Stimulated activated CD8-positive, alpha-beta memory T cell treated with anti-CD3 and anti-CD28 coated beads, Interleukin-2, amount 100 ng/mL, for 1 hour (primary cell): Measurements from ENCODE around the gene TCF25.
"Not testable (repeated sequence)": the region's sequence is repeated elsewhere in the genome, so short reads cannot be mapped to it uniquely, and the experiment has no call there.

Source experiments
- DNase-seq, 2 donors: peaks; one replicate each; pipeline ENCODE4 v3.0.0-alpha.2; 2020; ENCODE audit warnings: low read depth in 2 of 2

Gene TCF25

GRCh38 chr16:89918453-89919347 lies 45.3 kb downstream of the TCF25 start, which contains the start of gene MC1R:
Gene MC1R (plus strand): TSS chr16:89918862. CDS start chr16:89919259, 397 bp downstream.
- DNase-seq = no peak

DNA sequence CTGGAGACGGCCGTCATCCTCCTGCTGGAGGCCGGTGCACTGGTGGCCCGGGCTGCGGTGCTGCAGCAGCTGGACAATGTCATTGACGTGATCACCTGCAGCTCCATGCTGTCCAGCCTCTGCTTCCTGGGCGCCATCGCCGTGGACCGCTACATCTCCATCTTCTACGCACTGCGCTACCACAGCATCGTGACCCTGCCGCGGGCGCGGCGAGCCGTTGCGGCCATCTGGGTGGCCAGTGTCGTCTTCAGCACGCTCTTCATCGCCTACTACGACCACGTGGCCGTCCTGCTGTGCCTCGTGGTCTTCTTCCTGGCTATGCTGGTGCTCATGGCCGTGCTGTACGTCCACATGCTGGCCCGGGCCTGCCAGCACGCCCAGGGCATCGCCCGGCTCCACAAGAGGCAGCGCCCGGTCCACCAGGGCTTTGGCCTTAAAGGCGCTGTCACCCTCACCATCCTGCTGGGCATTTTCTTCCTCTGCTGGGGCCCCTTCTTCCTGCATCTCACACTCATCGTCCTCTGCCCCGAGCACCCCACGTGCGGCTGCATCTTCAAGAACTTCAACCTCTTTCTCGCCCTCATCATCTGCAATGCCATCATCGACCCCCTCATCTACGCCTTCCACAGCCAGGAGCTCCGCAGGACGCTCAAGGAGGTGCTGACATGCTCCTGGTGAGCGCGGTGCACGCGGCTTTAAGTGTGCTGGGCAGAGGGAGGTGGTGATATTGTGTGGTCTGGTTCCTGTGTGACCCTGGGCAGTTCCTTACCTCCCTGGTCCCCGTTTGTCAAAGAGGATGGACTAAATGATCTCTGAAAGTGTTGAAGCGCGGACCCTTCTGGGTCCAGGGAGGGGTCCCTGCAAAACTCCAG lies 46.4 kb downstream of the TCF25 start:
- no peak for DNase-seq

DNA sequence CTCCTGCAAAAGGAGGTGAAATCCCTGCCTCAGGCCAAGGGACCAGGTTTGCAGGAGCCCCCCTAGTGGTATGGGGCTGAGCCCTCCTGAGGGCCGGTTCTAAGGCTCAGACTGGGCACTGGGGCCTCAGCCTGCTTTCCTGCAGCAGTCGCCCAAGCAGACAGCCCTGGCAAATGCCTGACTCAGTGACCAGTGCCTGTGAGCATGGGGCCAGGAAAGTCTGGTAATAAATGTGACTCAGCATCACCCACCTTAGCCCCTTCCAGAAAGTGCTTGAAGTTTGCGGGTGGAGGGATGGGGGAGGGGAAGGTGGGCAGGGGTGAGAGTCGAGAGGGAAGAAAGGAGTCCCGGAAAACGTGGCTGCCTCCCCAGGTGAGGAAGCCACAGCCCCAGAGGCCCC lies 47.3 kb downstream of the TCF25 start:
- no peak for DNase-seq

DNA sequence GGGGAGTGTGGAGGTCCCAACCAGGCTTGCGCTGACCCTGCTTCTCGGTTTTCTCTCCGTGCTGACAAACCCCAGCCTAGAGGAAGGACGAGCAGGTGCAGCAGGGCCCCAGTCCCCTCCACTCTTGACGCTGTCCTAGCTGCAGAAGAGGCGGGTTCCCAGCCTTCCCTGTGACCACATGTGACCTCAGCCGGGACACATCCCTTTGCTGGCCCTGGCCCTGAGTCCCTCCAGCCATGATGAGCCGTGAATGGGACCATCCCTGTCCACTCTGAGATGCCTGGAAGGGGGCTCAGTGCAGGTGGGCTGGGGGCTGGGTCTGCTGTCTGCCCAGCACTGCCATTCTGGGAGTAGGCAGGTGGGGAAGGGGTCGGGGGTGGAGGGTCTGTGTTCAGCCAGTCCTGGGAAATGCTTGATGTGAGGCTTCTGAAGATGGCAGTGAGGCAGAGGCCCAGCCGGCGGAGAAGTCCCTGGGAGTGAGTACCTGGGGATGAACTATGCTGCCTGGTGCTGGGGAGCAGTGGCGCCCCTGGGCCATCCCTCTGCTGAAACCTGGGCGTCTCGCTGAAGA lies 47.8 kb downstream of the TCF25 start:
- no peak for DNase-seq

GRCh38 chr16:89921702-89922476 lies 48.5 kb downstream of the TCF25 start:
- no peak for DNase-seq

- no peak for DNase-seq
Measured at GRCh38 chr16:89922477-89922883, 49.1 kb downstream of the TCF25 start.

- DNase-seq = no peak
Measured at GRCh38 chr16:89922884-89923639, 49.7 kb downstream of the TCF25 start, which contains the start of gene TUBB3. Gene TUBB3 (plus strand): TSS chr16:89923342. CDS start chr16:89923402, 60 bp downstream.

GRCh38 chr16:89923640-89924296 lies 50.4 kb downstream of the TCF25 start:
- DNase-seq = no peak

- DNase-seq = no peak
Measured at GRCh38 chr16:89924297-89924924, 51.0 kb downstream of the TCF25 start.

- no peak for DNase-seq
Measured at GRCh38 chr16:89924925-89925307, 51.5 kb downstream of the TCF25 start.

DNA sequence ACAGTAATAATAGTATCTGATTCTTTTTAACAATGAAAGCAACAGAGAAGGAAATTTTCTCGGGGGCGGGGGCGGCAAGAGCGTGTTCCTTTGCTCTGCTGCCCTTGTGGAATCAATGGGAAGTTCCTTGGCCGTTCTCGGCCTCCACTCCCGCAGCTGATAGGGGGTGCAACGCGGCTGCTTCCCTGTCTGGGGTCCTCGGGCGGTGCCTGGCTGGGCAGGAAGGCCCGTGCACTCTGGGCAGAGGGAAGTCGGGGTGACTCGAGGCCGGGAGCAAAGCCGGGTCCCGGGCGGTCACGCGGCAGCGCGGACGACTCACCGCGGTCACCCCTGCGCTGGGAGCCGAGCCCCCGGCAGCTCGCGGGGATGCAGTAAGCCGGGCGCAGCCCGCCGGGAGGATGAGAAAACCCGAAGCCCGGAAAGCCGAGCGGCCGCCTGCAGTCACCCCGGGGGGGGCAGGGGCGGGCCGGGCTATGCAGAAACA lies 52.2 kb downstream of the TCF25 start:
- no peak for DNase-seq

- DNase-seq = no peak
Measured at GRCh38 chr16:89931305-89931896, 58.0 kb downstream of the TCF25 start.

- no peak for DNase-seq
Measured at GRCh38 chr16:89931964-89932363, 58.6 kb downstream of the TCF25 start.

DNA sequence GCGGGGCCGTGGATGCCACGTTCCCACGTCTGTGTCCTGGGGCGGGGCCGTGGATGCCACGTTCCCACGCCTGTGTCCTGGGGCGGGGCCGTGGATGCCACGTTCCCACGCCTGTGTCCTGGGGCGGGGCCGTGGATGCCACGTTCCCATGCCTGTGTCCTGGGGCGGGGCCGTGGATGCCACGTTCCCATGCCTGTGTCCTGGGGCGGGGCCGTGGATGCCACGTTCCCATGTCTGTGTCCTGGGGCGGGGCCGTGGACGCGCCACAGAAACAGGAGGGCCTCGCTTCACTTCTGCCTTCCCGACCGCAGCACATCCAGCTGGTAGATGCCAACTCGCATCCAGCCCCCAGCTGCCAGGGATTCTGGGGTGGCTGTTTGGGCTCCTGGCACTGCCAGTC lies 60.6 kb downstream of the TCF25 start:
- DNase-seq = not testable (repeated sequence)

GRCh38 chr16:89934611-89935553 lies 61.5 kb downstream of the TCF25 start:
- DNase-seq = no peak

GRCh38 chr16:89935620-89936019 lies 62.2 kb downstream of the TCF25 start:
- not testable (repeated sequence) for DNase-seq

DNA sequence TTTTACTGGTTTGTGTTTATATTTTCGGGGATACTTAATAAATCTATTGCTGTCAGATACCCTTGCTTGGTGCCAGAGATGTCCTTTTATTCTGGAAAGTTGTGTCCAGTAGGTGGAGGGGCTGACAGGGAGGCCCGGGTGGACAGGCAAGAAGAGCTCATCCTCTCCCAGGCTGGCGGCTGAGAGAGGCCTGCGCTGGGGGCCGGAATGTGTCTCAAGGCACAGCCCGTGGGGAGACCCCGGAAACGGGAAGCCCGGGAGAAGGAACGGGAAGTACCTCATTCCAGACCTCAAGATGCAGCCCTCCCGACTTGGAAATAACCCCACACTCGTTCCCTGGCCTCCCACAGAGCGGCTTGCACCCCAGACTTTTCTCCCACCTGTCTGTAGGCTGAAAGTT lies 62.6 kb downstream of the TCF25 start:
- no peak for DNase-seq

DNA sequence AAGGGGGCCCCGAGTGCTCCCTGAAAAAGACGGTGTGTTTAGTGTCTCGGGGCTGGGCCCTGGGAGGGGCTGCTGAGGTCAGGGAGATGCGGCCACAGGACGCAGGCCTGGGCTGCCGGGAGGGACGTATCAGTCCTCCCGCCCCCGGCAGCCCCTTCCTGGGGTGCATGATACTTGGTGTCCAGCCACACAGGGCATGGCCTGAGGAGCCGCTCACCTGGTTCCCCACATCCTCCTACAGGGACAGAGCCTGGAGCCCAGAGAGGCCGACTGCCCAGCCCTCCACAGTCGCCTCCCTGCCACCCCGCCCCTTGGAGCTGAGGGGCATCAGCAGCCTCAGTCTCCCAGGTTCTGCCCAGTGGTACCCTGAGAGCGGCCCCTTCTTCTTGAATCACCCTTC lies 63.1 kb downstream of the TCF25 start:
- DNase-seq = no peak
